ENCODE data around the gene IFRD1. TPM values are rescaled to one million over a fixed set of nuclear protein-coding genes. Genes with fewer than 3 reads are reported as not detected.
A peak's percentile ranks its signal among the peaks of the same experiment; 100 is the strongest.

The IFRD1 gene
- polyA plus RNA-seq, 1 of the 3 experiments (the other 2 are of a cell fraction): 31.0 TPM

- H3K36me3 ChIP-seq (replicated peaks in 1 of 2; ENCODE audit: control insufficient read depth in 1 of 2, insufficient read depth in 2 of 2, low read length in 1 of 2): peaks cover 4 to 6% of the 10 kb centered on the region in 2 experiments
- H3F3A ChIP-seq (replicated peaks; ENCODE audit: insufficient read depth): no peaks in the 10 kb centered on the region
- H3K27me3 ChIP-seq (ENCODE audit: insufficient read depth): no peaks in the 10 kb centered on the region
- H3K9me2 ChIP-seq: no peaks in the 10 kb centered on the region
- no peak overlapping the region for H3K4me2 ChIP-seq
- no peaks in the 10 kb centered on the region for H4K20me1 ChIP-seq (ENCODE audit: insufficient read depth)
- peaks cover 5 to 11% of the 10 kb centered on the region in 2 experiments; a peak in 3 of 4 replicates for H3K4me1 ChIP-seq (ENCODE audit: control insufficient read depth in 1 of 2, insufficient read depth in 2 of 2, low read depth in 1 of 2, low read length in 1 of 2)
- no peak for TF ChIP-seq RCOR1 (IDR thresholded peaks at IDR 0.05; ENCODE audit: low read length)
- TF ChIP-seq SIN3A (IDR thresholded peaks at IDR 0.05; ENCODE audit: borderline replicate concordance, low read depth, low read length): no peak
- no peak for TF ChIP-seq YY1 (IDR thresholded peaks at IDR 0.05; ENCODE audit: low read depth)
- TF ChIP-seq TCF12 (IDR thresholded peaks at IDR 0.05): no peak
- TF ChIP-seq EZH2phosphoT487 (IDR thresholded peaks at IDR 0.05; ENCODE audit: borderline replicate concordance, low read depth): no peak
- no peak for TF ChIP-seq POLR2AphosphoS5 (IDR thresholded peaks at IDR 0.05; ENCODE audit: low read depth, low read length)
- no peak for TF ChIP-seq TAF1 (IDR thresholded peaks at IDR 0.05; ENCODE audit: borderline replicate concordance, low read depth, low read length)
- no peak for TF ChIP-seq ELF1 (IDR thresholded peaks at IDR 0.05)
- TF ChIP-seq RAD21 (IDR thresholded peaks at IDR 0.05; ENCODE audit: low read length): no peak
- ChIA-PET POLR2A (no interaction called here), CTCF (interaction anchor here (0.7 to 3.3 kb wide), 3 partner anchors 11 to 639 kb away, joined by 3 to 28 read pairs (median 6); partner anchors contain the start of gene LSMEM1)
- no peak overlapping the region for H3K4me3 ChIP-seq (ENCODE audit: low read depth in 2 of 2, low read length in 1 of 2)
- no peak overlapping the region for H2AFZ ChIP-seq (ENCODE audit: low read depth)
- no peak for DNase-seq
- H3K9me3 ChIP-seq: no peaks in the 10 kb centered on the region
- no peaks in the 10 kb centered on the region for H3K79me2 ChIP-seq (ENCODE audit: insufficient read depth)
- H3K27ac ChIP-seq (ENCODE audit: low read depth in 2 of 2, low read length in 1 of 2): peak overlapping the region; percentile 35 to 48; a peak in 2 of 4 replicates
- WGBS (ENCODE audit: low lambda C conversion rate): 91% methylated on average over 2 of the region's 2 CpGs
- H3K9ac ChIP-seq: no peak overlapping the region
These were observed 44.4 kb downstream of the IFRD1 start for GRCh38 chr7:112494656-112495055.

GRCh38 chr7:112495156-112495788 is 45.0 kb downstream of the IFRD1 start:
- no peak for DNase-seq
- no peaks in the 10 kb centered on the region for H3K79me2 ChIP-seq (ENCODE audit: insufficient read depth)
- no peak overlapping the region for H3K4me3 ChIP-seq (ENCODE audit: low read depth in 2 of 2, low read length in 1 of 2)
- no peaks in the 10 kb centered on the region for H3K27me3 ChIP-seq (ENCODE audit: insufficient read depth)
- H3K9ac ChIP-seq: no peak overlapping the region
- no peaks in the 10 kb centered on the region for H3K9me3 ChIP-seq
- ChIA-PET POLR2A (no interaction called here), CTCF (interaction anchor here (0.7 to 4.1 kb wide), 33 partner anchors 10 to 1328 kb away, joined by 3 to 34 read pairs (median 4); partner anchors contain the start of genes IFRD1 and LSMEM1)
- H4K20me1 ChIP-seq (ENCODE audit: insufficient read depth): no peaks in the 10 kb centered on the region
- peak overlapping the region; percentile 27; the same call in 1 of the 2 replicates for H3K4me2 ChIP-seq
- no peaks in the 10 kb centered on the region for H3K9me2 ChIP-seq
- peak overlapping the region; percentile 35 to 70; a peak in 2 of 4 replicates for H3K27ac ChIP-seq (ENCODE audit: low read depth in 2 of 2, low read length in 1 of 2)
- H3K4me1 ChIP-seq (ENCODE audit: control insufficient read depth in 1 of 2, insufficient read depth in 2 of 2, low read depth in 1 of 2, low read length in 1 of 2): peaks cover 5 to 11% of the 10 kb centered on the region in 2 experiments; a peak in 3 of 4 replicates
- WGBS (ENCODE audit: low lambda C conversion rate): 46% methylated on average over 2 of the region's 2 CpGs
- peaks cover under 1 to 3% of the 10 kb centered on the region in 2 experiments for H3K36me3 ChIP-seq (replicated peaks in 1 of 2; ENCODE audit: control insufficient read depth in 1 of 2, insufficient read depth in 2 of 2, low read length in 1 of 2)
- TF ChIP-seq EP300 (IDR thresholded peaks at IDR 0.05; ENCODE audit: borderline replicate concordance in 1 of 2, low read depth in 1 of 2, low read length in 1 of 2): peak; percentile 32 to 76; a peak in 3 of 4 replicates
- no peak for TF ChIP-seq CHD2 (IDR thresholded peaks at IDR 0.05; ENCODE audit: low read length, partially characterized antibody)
- peak; percentile 61; the same call in 1 of the 2 replicates for TF ChIP-seq TEAD4 (IDR thresholded peaks at IDR 0.05; ENCODE audit: borderline replicate concordance, insufficient read depth)
- no peak for TF ChIP-seq RAD21 (IDR thresholded peaks at IDR 0.05; ENCODE audit: low read length)
- peak; percentile 60; the same call in 1 of the 2 replicates for TF ChIP-seq PBX3 (IDR thresholded peaks at IDR 0.05)
- TF ChIP-seq GABPA (IDR thresholded peaks at IDR 0.05; ENCODE audit: low read depth): no peak
- TF ChIP-seq NFIC (IDR thresholded peaks at IDR 0.05; ENCODE audit: borderline replicate concordance): no peak
- TF ChIP-seq TCF12 (IDR thresholded peaks at IDR 0.05): peak; percentile 72
- no peak for TF ChIP-seq RFX5 (IDR thresholded peaks at IDR 0.05; ENCODE audit: low read length)
- no peak for TF ChIP-seq FOXJ3 (CRISPR knock-in tag; IDR thresholded peaks at IDR 0.05)
- no peak for TF ChIP-seq JUND (IDR thresholded peaks at IDR 0.05)
- peak; percentile 40; the same call in 1 of the 2 replicates for TF ChIP-seq POLR2AphosphoS5 (IDR thresholded peaks at IDR 0.05; ENCODE audit: low read depth, low read length)
- H3F3A ChIP-seq (replicated peaks; ENCODE audit: insufficient read depth): no peaks in the 10 kb centered on the region
- peak overlapping the region; percentile 50 for H2AFZ ChIP-seq (ENCODE audit: low read depth)
